Osteoblast (primary cell): Measurements from ENCODE around the gene NDUFS3. TPM values are rescaled to one million over a fixed set of nuclear protein-coding genes. Genes with fewer than 3 reads are reported as not detected.

Source experiments
- DNase-seq: peaks from one replicate; pipeline ENCODE4 v3.0.0; 2011; ENCODE audit warnings: low spot score, mixed read lengths; ENCODE audit not compliant: insufficient read length; ENCODE audit errors: missing footprints
- H2AFZ ChIP-seq: 2 replicates; pipeline ENCODE4 v1.6.0; 2011; ENCODE audit warnings: mild to moderate bottlenecking, low read length
- H3K27ac ChIP-seq: 2 replicates; pipeline ENCODE4 v1.5.1; 2011; ENCODE audit warnings: mild to moderate bottlenecking, low read depth, low read length, moderate library complexity
- H3K27me3 ChIP-seq: 2 replicates; pipeline ENCODE4 v1.6.0; 2012; ENCODE audit warnings: mild to moderate bottlenecking, control low read depth, inconsistent platforms, low read length, moderate library complexity; ENCODE audit not compliant: insufficient read depth
- H3K36me3 ChIP-seq: 2 replicates; pipeline ENCODE4 v1.5.1; 2011; ENCODE audit warnings: mild to moderate bottlenecking, low read length, control low read depth, moderate library complexity; ENCODE audit not compliant: insufficient read depth
- H3K4me1 ChIP-seq: 2 replicates; pipeline ENCODE4 v1.5.1; 2011; ENCODE audit warnings: mild to moderate bottlenecking, low read length, control low read depth, moderate library complexity; ENCODE audit not compliant: insufficient read depth
- H3K4me2 ChIP-seq: 2 replicates; pipeline ENCODE4 v1.6.0; 2011; ENCODE audit warnings: mild to moderate bottlenecking, low read length; ENCODE audit not compliant: insufficient read depth
- H3K4me3 ChIP-seq: fragments of 200-600 bp; sonication (generic); 3 replicates; pipeline ENCODE4 v1.5.1; 2012; ENCODE audit warnings: mild to moderate bottlenecking, low read length, inconsistent platforms; ENCODE audit not compliant: insufficient read depth
- H3K79me2 ChIP-seq: 2 replicates; pipeline ENCODE4 v1.6.0; 2012; ENCODE audit warnings: mild to moderate bottlenecking, low read length, control low read depth, inconsistent platforms; ENCODE audit not compliant: insufficient read depth
- H3K9me3 ChIP-seq: 2 replicates; pipeline ENCODE4 v1.5.1; 2011; ENCODE audit warnings: low read depth, low read length, control low read depth
- H4K20me1 ChIP-seq: 2 replicates; pipeline ENCODE4 v1.6.0; 2012; ENCODE audit warnings: mild to moderate bottlenecking, low read length, control low read depth; ENCODE audit not compliant: insufficient read depth
- CTCF ChIP-seq: IDR thresholded peaks from 2 replicates; pipeline ENCODE4 v1.5.1; 2011; ENCODE audit warnings: mild to moderate bottlenecking, low read depth, low read length, moderate library complexity; ENCODE audit errors: extremely low read depth
- small RNA-seq: library from RNA; depleted of rRNA; stranded (forward); fragments of <200 nt; gene quantifications from one replicate; pipeline ENCODE3, GENCODE V24; 2012
- total RNA-seq: library from RNA; depleted of rRNA; stranded (reverse); fragments of >200 nt; gene quantifications from 2 replicates; pipeline ENCODE4 v1.2.3, GENCODE V29; 2012

Gene NDUFS3
- total RNA-seq, 1 donor: 55.0 TPM

- no peaks in the 10 kb centered on the region for H3K79me2 ChIP-seq
- no peak overlapping the region for H3K4me2 ChIP-seq
- TF ChIP-seq CTCF: no peak
- H3K36me3 ChIP-seq: peaks cover 47% of the 10 kb centered on the region
- H2AFZ ChIP-seq: no peak overlapping the region
- no peaks in the 10 kb centered on the region for H3K9me3 ChIP-seq
- no peaks in the 10 kb centered on the region for H3K27me3 ChIP-seq
- no peak for DNase-seq
- no peak overlapping the region for H3K4me3 ChIP-seq
- H3K27ac ChIP-seq: no peak overlapping the region
- peaks cover 15% of the 10 kb centered on the region for H3K4me1 ChIP-seq
- H4K20me1 ChIP-seq: no peaks in the 10 kb centered on the region
Observed at GRCh38 chr11:47620836-47621378, 42.0 kb downstream of the NDUFS3 start.

- no peaks in the 10 kb centered on the region for H3K4me1 ChIP-seq
- H3K27me3 ChIP-seq: no peaks in the 10 kb centered on the region
- H3K79me2 ChIP-seq: peaks cover 5% of the 10 kb centered on the region
- no peaks in the 10 kb centered on the region for H3K9me3 ChIP-seq
- H3K36me3 ChIP-seq: peaks cover 73% of the 10 kb centered on the region
- no peak overlapping the region for H3K4me2 ChIP-seq
- TF ChIP-seq CTCF: no peak
- H4K20me1 ChIP-seq: peaks cover 4% of the 10 kb centered on the region
- no peak for DNase-seq
- H3K4me3 ChIP-seq: no peak overlapping the region
- no peak overlapping the region for H3K27ac ChIP-seq
- H2AFZ ChIP-seq: no peak overlapping the region
Observed at GRCh38 chr11:47626234-47626633, 47.4 kb downstream of the NDUFS3 start.

GRCh38 chr11:47628026-47628425 lies 49.2 kb downstream of the NDUFS3 start:
- no peak overlapping the region for H2AFZ ChIP-seq
- H3K36me3 ChIP-seq: peaks cover 70% of the 10 kb centered on the region
- H3K27me3 ChIP-seq: no peaks in the 10 kb centered on the region
- peaks cover 4% of the 10 kb centered on the region for H4K20me1 ChIP-seq
- DNase-seq: peak; percentile 43
- no peak for TF ChIP-seq CTCF
- no peak overlapping the region for H3K4me2 ChIP-seq
- no peaks in the 10 kb centered on the region for H3K9me3 ChIP-seq
- peaks cover 5% of the 10 kb centered on the region for H3K79me2 ChIP-seq
- no peak overlapping the region for H3K27ac ChIP-seq
- no peak overlapping the region for H3K4me3 ChIP-seq
- H3K4me1 ChIP-seq: no peaks in the 10 kb centered on the region

- no peak overlapping the region for H3K4me2 ChIP-seq
- TF ChIP-seq CTCF: no peak
- H3K9me3 ChIP-seq: no peaks in the 10 kb centered on the region
- peak overlapping the region; percentile 2 for H3K27ac ChIP-seq
- peaks cover 4% of the 10 kb centered on the region for H4K20me1 ChIP-seq
- H3K36me3 ChIP-seq: peaks cover 71% of the 10 kb centered on the region
- H2AFZ ChIP-seq: no peak overlapping the region
- H3K27me3 ChIP-seq: no peaks in the 10 kb centered on the region
- DNase-seq: no peak
- H3K4me1 ChIP-seq: no peaks in the 10 kb centered on the region
- H3K79me2 ChIP-seq: peaks cover 5% of the 10 kb centered on the region
- H3K4me3 ChIP-seq: no peak overlapping the region
Observed at GRCh38 chr11:47631473-47631872, 52.6 kb downstream of the NDUFS3 start.

Small RNA genes lying within 50 kb of the gene (small RNA-seq; reads per million reads assigned to genes)
- gene RN7SL652P (not detected), gene RNU5E-10P (not detected)

Other genes with a start within 250 kb of the NDUFS3 start
- not detected in 2 replicates for gene MYBPC3, start 226.4 kb upstream of the NDUFS3 start, total RNA-seq
- not detected in 2 replicates for gene SPI1, start 200.5 kb upstream of the NDUFS3 start, total RNA-seq
- gene SLC39A13, start 170.5 kb upstream of the NDUFS3 start, total RNA-seq: 52.5 and 78.9 TPM in 2 replicates
- gene PSMC3, start 152.6 kb upstream of the NDUFS3 start, total RNA-seq: 121 and 124 TPM in 2 replicates
- gene RAPSN, start 129.9 kb upstream of the NDUFS3 start, total RNA-seq: 0.29 and 0.36 TPM in 2 replicates
- 136 and 148 TPM in 2 replicates for gene CELF1, start 25.9 kb upstream of the NDUFS3 start, total RNA-seq
- 67.5 and 80.7 TPM in 2 replicates for gene PTPMT1, start 13.5 kb upstream of the NDUFS3 start, total RNA-seq
- gene KBTBD4, start 104 bp upstream of the NDUFS3 start, total RNA-seq: 26.8 and 28.3 TPM in 2 replicates
- gene FAM180B, start 7.6 kb downstream of the NDUFS3 start, total RNA-seq: not detected in 2 replicates
- 0.36 TPM in 1 of 2 replicates, not detected in the other for gene C1QTNF4, start 15.3 kb downstream of the NDUFS3 start, total RNA-seq
- 69.5 and 74.9 TPM in 2 replicates for gene MTCH2, start 63.5 kb downstream of the NDUFS3 start, total RNA-seq
- 2.2 and 2.4 TPM in 2 replicates for gene AGBL2, start 136.3 kb downstream of the NDUFS3 start, total RNA-seq
- gene FNBP4, start 188.3 kb downstream of the NDUFS3 start, total RNA-seq: 126 and 130 TPM in 2 replicates